Measurements from ENCODE around the gene PAX5. TPM values are rescaled to one million over a fixed set of nuclear protein-coding genes. Genes with fewer than 3 reads are reported as not detected.

Gene PAX5
- polyA plus RNA-seq, 3 donors = 0.03 to 0.15 TPM; not detected in 1

- no CpG with 5 or more reads among the region's 7 CpGs for WGBS (ENCODE audit: insufficient coverage)
- no peak overlapping the region for H3K9ac ChIP-seq (ENCODE audit: insufficient read depth, low read length, poor library complexity, severe bottlenecking)
- no peak overlapping the region for H3K4me2 ChIP-seq (replicated peaks; ENCODE audit: extremely low read depth, low read length, poor library complexity, severe bottlenecking)
- no peak overlapping the region for H3K27ac ChIP-seq (ENCODE audit: low read depth in 1 of 2, low read length in 2 of 2)
- H3K9me3 Mint-ChIP-seq = peaks cover 15 to 28% (median 21%) of the 10 kb centered on the region in 7 donors
- peaks cover 18 to 33% of the 10 kb centered on the region in 2 donors for H3K9me3 ChIP-seq (replicated peaks in 1 of 2; ENCODE audit: control insufficient read depth in 1 of 2, insufficient read depth in 1 of 2, low read length in 2 of 2)
- no peaks in the 10 kb centered on the region for H3K79me2 ChIP-seq (ENCODE audit: insufficient read depth, low read length)
- H3K27ac Mint-ChIP-seq = peak overlapping the region in 1 of 7 donors; percentile 1
- TF ChIP-seq, protein P1, sequence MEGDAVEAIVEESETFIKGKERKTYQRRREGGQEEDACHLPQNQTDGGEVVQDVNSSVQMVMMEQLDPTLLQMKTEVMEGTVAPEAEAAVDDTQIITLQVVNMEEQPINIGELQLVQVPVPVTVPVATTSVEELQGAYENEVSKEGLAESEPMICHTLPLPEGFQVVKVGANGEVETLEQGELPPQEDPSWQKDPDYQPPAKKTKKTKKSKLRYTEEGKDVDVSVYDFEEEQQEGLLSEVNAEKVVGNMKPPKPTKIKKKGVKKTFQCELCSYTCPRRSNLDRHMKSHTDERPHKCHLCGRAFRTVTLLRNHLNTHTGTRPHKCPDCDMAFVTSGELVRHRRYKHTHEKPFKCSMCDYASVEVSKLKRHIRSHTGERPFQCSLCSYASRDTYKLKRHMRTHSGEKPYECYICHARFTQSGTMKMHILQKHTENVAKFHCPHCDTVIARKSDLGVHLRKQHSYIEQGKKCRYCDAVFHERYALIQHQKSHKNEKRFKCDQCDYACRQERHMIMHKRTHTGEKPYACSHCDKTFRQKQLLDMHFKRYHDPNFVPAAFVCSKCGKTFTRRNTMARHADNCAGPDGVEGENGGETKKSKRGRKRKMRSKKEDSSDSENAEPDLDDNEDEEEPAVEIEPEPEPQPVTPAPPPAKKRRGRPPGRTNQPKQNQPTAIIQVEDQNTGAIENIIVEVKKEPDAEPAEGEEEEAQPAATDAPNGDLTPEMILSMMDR (IDR thresholded peaks at IDR 0.05) = no peak
- peaks cover 21 to 29% of the 10 kb centered on the region in 2 donors for H3K27me3 ChIP-seq (ENCODE audit: control insufficient read depth in 2 of 2, insufficient read depth in 2 of 2, low read length in 2 of 2)
- H2AFZ ChIP-seq (ENCODE audit: insufficient read depth, low read depth, low read length, poor library complexity, severe bottlenecking) = no peak overlapping the region
- H3K4me3 Mint-ChIP-seq = no peak overlapping the region
- no peaks in the 10 kb centered on the region for H4K20me1 ChIP-seq (ENCODE audit: insufficient read depth, low read length)
- H3K36me3 ChIP-seq (replicated peaks in 1 of 2; ENCODE audit: control insufficient read depth in 1 of 2, insufficient read depth in 2 of 2, low read length in 2 of 2) = no peaks in the 10 kb centered on the region
- H3K4me3 ChIP-seq (replicated peaks in 1 of 3; ENCODE audit: low read depth in 2 of 3, low read length in 3 of 3) = no peak overlapping the region
- intact Hi-C loops (cut with micrococcal nuclease) = no loop called here
- no peak for DNase-seq
- peaks cover 35 to 57% (median 37%) of the 10 kb centered on the region in 3 donors for H3K27me3 Mint-ChIP-seq (ENCODE audit: low read depth in 3 of 3)
- H3K36me3 Mint-ChIP-seq = peaks cover 0 to 3% of the 10 kb centered on the region in 2 donors
- H3K4me1 Mint-ChIP-seq = peaks cover 7% of the 10 kb centered on the region
- H3K4me1 ChIP-seq (ENCODE audit: control insufficient read depth in 1 of 2, insufficient read depth in 2 of 2, low read length in 2 of 2) = no peaks in the 10 kb centered on the region
Observed at GRCh38 chr9:36992501-36993316, 41.4 kb downstream of the PAX5 start.

DNA sequence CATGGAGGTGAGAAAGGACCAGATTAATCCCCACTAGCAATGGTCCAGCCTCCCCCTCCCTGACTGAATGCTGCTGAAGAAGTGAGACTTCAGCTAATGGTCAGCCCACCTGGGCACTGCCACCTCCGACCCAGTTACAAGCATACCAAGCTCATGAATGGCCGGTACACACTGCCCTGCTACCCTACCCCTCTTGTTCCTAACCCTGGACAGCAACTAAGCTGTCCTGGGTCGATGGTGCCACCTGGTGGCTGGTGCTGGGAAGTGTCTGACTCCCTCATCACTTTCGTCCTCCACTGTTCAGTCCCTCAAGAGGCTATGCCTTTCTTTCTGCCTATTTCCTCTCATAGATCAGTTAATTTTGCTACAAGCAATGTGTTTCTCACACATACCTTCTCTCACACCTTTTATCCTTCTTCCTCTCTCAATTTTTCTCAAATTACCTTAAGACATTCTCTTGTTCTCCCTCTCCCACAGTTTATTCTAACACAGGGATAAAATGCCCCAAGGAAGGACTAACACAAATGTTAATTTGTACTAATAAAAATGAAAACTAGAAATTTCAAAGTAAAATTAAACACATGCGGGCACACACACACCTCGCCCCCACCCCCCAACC lies 42.4 kb downstream of the PAX5 start:
- intact Hi-C loops (cut with micrococcal nuclease) = no loop called here
- Histone ChIP-seq H3K79me2 (ENCODE audit: insufficient read depth, low read length) (no peaks in the 10 kb centered on the region), H3K4me2 (replicated peaks; ENCODE audit: extremely low read depth, low read length, poor library complexity, severe bottlenecking) (no peak overlapping the region), H3K36me3 (replicated peaks in 1 of 2; ENCODE audit: control insufficient read depth in 1 of 2, insufficient read depth in 2 of 2, low read length in 2 of 2) (no peaks in the 10 kb centered on the region), H3K9ac (ENCODE audit: insufficient read depth, low read length, poor library complexity, severe bottlenecking) (no peak overlapping the region), H3K4me1 (ENCODE audit: control insufficient read depth in 1 of 2, insufficient read depth in 2 of 2, low read length in 2 of 2) (no peaks in the 10 kb centered on the region), H3K4me3 (replicated peaks in 1 of 3; ENCODE audit: low read depth in 2 of 3, low read length in 3 of 3) (no peak overlapping the region), H3K27me3 (ENCODE audit: control insufficient read depth in 2 of 2, insufficient read depth in 2 of 2, low read length in 2 of 2) (peaks cover 32 to 40% of the 10 kb centered on the region in 2 donors), H3K27ac (ENCODE audit: low read depth in 1 of 2, low read length in 2 of 2) (no peak overlapping the region), H2AFZ (ENCODE audit: insufficient read depth, low read depth, low read length, poor library complexity, severe bottlenecking) (no peak overlapping the region), H4K20me1 (ENCODE audit: insufficient read depth, low read length) (no peaks in the 10 kb centered on the region), H3K9me3 (replicated peaks in 1 of 2; ENCODE audit: control insufficient read depth in 1 of 2, insufficient read depth in 1 of 2, low read length in 2 of 2) (peaks cover 18 to 44% of the 10 kb centered on the region in 2 donors)
- Mint-ChIP-seq H3K36me3 (peaks cover 0 to 3% of the 10 kb centered on the region in 2 donors), H3K27ac (no peak overlapping the region), H3K4me1 (peaks cover 8% of the 10 kb centered on the region), H3K27me3 (ENCODE audit: low read depth in 3 of 3) (peaks cover 39 to 66% (median 40%) of the 10 kb centered on the region in 3 donors), H3K9me3 (peaks cover 15 to 35% (median 24%) of the 10 kb centered on the region in 7 donors), H3K4me3 (no peak overlapping the region)
- WGBS (ENCODE audit: insufficient coverage) = 38% methylated on average over 4 of the region's 6 CpGs
- no peak for DNase-seq
- TF ChIP-seq, protein P1 (IDR thresholded peaks at IDR 0.05) = peak; percentile 24
